ENCODE results near the gene SCYL1.

The SCYL1 gene

DNA sequence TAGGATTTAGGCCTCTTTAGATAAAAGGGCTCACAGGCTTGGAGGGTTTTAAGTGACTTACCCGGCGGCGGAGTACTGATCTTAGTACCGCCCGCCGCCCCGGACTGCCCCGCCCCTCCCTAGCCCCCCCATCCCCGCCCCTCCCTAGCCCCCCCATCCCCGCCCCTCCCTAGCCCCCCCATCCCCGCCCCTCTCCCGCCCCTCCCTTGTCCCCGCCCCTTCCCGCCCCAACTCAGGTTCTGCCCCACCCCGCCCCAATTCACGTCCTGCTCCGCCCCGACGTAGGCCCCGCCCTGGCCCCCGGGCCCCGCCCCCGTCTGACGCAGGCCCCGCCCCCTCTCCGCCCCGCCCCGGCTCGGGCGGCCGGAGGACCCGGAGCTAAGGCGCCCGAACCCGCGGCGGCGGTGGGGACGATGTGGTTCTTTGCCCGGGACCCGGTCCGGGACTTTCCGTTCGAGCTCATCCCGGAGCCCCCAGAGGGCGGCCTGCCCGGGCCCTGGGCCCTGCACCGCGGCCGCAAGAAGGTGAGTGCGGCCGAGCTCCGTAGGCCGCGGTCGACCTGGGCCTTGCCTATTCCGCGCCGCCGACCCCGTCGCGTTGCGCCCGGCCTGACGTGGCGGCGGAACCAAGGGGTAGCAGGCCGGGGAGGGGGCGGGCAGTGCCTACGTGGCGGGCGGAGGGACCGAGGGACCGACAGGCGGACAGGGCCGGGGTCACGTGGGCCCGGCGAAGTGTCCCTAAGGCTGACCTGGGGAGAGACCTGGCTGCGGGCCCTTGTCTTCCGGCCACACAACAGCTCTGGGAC is at the start of gene SCYL1:
TSS of gene SCYL1 (plus strand) at position 343 of the 805 bp plus-strand sequence. CDS start at position 414, 71 bp downstream.
- DNase-seq, result peak; percentile 92

- no peak for DNase-seq
These were observed 48.2 kb upstream of the SCYL1 start for GRCh38 chr11:65476632-65477148.

DNA sequence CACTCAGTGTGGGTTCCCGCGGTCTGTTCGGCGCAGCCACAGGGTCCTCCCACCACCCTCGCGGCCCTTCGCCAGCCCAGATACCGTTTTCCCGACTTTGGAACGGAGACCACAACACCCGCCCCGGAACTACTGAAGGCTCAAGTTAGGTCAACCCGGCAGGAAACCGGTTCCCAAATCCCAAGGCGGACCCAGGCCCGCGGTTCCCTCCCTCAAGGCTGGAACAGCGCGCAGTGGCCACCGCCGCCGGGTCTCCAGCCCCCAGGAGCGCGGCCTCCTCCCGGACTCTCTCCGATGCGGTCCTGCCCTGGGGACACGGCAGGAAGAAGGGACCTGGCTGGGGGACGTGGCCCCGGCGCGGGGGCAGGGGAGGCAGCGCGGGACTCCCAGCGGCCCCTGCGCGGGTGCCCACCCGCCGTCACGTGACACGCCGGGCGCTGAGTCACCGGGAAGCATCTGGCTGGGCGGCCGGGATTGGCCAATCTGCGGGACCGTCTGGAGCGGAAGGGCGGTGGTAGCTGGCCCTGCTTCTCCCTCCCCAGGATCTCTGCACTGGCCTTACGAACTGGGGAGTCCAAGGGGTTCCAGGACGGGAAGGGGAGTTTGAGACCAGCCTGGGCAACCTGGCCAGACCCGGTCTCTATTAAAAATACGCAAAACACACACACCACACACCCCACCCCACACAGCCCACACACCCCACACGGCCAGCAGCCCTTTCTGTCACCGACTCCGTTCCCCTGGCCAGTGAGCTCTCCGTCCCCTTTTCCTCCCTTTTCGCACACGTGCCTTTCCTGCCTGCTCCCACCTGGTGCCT is 47.5 kb upstream of the SCYL1 start:
- peak; percentile 92 for DNase-seq

DNA sequence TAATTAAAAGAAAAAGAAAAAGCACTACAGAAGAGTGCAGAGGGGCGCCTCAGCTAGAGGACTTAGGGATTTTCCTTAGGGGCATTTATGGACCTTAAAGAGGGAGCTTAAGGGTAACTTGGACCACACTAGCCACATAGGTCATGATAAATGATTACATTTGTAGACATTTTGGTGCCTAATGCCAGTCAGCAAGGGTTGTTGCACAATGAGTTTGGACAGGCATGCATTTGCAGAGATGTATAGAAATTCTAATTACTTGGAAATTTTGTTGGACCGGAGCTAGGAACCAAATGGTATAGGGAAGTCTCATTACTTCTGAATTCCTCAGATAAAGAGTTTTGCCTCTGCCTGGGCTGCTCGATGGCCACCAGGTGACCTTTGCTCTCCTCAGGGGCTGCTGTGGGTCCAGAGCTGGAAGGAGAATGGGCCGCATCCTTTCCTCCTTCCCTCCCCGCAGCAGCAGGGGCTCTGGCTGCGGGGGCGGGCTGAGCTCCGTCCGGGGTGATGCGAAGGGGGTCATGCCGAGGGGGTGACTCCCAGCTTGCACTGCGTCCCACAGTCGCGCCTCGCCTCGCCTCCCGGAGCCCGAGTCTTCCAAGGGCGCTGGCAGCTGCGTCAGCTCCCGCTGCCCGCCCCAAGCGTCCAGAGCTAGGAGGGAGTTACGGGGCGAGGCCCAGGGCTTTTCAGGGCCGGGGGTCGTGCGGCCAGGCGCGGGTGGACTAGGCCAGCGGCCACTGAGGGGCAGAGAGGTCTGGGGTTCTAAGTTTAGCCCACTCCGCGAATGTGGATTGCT is 46.3 kb upstream of the SCYL1 start:
- DNase-seq, result no peak

GRCh38 chr11:65479184-65480145 is 45.4 kb upstream of the SCYL1 start:
- DNase-seq, result no peak

- no peak for DNase-seq
These were observed 42.5 kb upstream of the SCYL1 start for GRCh38 chr11:65482306-65482850.

- no peak for DNase-seq
These were observed 39.0 kb upstream of the SCYL1 start for GRCh38 chr11:65485920-65486219.

DNA sequence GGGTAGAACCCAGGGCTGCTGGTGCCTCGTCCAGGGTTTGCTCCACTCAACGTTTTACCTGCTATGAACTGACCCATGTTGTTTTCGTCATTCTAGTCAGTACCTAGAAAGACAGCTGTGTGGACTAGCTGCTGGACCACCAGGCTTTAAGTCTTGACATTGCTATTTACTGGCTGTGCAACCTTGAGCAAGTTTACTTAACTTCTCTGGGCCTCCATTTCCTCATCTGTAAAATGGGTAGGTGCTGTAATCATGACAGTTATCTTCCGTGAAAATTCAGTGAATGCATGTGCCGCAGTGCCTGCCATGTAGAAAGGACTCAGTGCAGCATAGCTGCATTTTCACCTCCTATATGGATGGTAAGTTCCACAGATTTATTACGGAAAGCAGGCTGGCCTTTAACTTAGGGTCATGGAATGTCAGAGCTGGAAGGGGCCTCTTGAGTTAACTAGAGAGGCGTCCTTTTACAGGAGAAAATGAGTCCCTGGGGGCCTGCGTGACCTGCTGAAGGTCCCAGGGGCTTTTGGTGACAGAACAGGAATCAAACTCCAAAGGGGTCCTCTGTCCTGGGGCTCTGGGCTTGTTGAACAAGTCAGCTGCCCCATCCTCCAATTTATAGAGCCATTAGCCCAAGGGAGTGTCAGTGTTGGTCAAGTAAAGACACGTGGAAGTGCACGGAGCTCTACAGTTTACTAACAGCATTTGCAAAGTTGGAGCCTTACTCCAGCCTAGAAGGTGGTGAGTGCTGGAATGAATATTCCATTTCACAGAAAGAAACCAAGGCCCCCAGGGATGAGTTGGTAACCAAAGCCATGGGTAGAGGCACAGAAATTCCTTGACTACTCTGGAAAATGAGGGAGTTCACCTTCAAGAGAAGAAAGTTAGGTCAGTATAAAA is 38.1 kb upstream of the SCYL1 start:
- no peak for DNase-seq

- no peak for DNase-seq
These were observed 37.2 kb upstream of the SCYL1 start for GRCh38 chr11:65487467-65488272.

- no peak for DNase-seq
These were observed 36.4 kb upstream of the SCYL1 start for GRCh38 chr11:65488273-65489034.

DNA sequence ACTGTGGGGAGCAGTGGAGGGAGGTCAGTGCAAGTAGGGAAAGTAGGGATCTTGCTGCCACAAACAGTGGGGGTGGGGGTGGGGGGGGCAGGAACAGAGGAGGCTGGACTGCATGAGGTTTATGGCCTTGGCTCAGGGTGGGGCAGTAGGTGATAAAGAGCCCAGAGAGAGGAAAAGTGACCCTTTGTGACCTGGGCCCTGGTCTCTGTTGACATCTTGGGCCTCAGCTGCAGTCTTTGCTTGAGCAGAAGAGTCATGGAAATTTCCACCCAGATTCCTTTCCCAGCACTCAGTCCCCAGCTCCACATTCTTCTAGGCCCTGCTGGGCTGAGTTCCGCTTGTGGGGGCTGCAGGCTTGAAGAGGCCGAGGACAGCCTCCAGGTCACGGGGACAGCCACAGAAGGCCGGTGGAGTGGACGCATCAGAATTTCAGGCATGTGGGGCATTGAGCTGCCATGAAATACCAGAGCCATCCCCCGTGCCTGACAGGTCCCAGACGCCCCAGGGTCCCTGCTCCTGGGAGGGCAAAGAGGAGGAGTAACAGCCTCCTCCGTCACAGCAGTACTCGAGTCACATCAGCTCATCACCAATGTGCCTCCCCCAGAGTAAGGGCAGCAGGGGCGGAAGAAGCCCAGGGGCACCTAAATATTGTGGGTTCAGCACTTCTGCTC is 35.7 kb upstream of the SCYL1 start:
- no peak for DNase-seq

DNA sequence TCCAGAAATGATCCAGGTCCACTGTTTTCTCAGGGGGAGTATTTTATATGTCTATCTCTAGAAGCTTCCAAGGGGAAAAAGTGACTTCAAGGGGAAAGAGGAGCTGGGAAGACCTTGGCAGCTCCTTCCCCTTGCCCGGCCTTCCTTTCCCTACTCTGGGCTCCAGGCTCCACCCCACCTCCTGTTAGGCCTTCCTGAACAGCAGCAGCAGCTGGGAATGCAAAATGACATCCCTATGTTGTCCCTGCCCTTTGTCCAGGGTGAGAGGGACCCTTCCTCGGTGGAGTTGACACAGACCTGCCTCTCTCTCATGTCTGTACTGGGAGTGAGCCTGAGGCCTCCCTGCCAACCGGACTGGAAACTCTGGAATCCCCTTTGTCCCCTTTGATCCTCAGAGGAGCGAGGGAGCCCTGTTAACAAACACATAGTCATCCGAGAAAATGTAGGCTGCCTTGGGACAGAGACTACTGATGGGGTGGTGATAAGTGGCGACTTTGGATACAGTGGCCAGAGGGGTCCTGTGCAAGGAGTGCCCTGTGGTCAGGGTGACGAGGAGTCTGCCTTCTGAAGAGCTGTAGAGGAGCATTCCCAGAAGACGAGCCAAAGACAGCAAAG is 35.1 kb upstream of the SCYL1 start:
- DNase-seq, result no peak

DNA sequence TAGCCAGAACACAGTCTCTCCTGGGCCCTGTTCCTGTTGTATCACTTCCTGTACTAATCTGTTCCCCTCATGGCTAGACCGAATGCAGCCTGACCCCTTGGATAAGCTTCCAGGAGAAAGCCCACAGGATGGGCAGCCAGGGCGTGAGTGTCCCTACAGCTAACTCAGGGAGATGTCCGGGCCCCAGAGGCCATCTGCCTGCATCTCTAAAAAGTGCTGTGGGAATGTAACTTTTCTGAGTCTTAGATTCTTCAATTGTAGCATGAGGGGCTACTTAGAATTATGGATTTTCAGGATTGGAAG is 33.8 kb upstream of the SCYL1 start:
- no peak for DNase-seq

DNA sequence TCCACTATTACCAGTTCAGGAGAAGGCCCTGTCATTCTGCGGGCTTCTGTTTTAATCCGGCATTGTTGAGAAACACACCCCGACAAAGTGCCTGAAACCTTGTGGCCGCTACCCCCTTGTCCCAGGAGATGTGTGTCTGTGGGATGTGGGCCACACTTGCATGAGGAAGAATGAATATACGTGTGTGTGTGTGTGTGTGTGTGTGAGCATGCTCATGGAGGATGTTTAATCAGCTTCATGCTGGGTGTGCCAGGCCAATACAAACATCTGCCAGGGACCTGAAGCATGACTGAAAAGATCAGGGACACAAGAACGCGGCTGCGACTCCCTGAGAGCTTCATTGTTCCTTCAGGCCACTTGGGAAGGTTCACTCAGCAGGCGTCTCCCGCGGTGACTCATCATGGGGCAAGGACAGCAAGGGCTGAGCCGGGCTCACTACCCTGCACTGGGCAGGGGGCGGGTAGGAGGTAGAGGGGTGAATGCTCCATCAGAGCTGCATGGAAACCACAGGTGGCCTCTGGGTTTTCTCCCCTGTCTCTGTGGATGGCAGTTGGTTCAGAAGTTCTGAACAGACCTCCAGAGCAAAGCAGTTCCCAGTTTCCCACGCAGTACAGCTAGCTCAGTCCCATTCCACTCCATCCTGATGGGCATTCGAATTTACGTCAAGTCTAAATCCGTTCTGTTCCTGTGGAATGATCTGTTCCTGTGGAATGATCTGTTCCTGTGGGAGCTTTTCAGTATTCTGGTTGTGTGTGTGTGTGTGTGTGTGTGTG is 33.1 kb upstream of the SCYL1 start:
- no peak for DNase-seq

DNA sequence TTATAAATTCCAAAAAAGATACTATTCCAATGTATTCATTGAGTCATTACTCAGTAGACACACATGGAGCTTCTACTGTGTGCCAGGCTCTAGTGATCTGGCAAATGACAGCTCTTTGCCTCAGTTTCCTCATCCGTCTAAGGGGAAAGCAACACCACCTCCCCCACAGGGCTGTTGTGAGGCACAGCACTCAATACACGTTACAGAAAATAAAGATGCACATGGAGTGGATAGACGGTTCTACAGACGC is 32.6 kb upstream of the SCYL1 start:
- no peak for DNase-seq

GRCh38 chr11:65492637-65493366 is 32.1 kb upstream of the SCYL1 start:
- DNase-seq, result no peak

All from activated T-cell treated with anti-CD3 and anti-CD28 coated beads, Interleukin-2, amount 50 U/mL, for 1 hour (primary cell).